Activated CD4-positive, alpha-beta T cell treated with anti-CD3 and anti-CD28 coated beads, Interleukin-10, Interleukin-2, amounts not matched to agents 100 ng/mL and 50 ng/mL, durations not matched to agents 16 hours and 8 hours (primary cell): ENCODE data around the gene KCNK3.
"Not testable (repeated sequence)": the region's sequence is repeated elsewhere in the genome, so short reads cannot be mapped to it uniquely, and the experiment has no call there.

Source experiments
- DNase-seq: peaks from one replicate; pipeline ENCODE4 v3.0.0-alpha.2; 2020

KCNK3 gene

GRCh38 chr2:26692279-26692896 is at the start of gene KCNK3:
KCNK3 (plus strand) TSS chr2:26692722; CDS start chr2:26692876, 154 bp downstream.
- DNase-seq = no peak

- no peak for DNase-seq
These were observed 48.2 kb upstream of the KCNK3 start for GRCh38 chr2:26644188-26644835.

DNA sequence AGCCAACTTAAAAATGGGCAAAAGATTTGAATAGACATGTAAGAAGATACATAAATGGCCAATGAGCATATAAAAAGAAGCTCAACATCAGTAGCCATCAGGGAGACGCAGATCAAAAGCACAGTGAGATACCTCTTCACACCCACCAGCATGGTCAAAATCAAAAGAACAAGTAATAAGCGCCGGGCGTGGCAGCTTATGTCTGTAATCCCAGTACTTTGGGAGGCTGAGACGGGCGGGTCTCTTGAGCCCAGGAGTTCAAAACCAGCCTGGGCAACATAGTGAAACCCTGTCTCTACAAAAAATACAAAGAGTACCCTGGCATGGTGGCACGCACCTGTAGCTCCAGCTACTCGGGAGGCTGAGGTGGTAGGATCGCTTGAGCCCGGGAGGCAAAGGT is 46.8 kb upstream of the KCNK3 start:
- no peak for DNase-seq

DNA sequence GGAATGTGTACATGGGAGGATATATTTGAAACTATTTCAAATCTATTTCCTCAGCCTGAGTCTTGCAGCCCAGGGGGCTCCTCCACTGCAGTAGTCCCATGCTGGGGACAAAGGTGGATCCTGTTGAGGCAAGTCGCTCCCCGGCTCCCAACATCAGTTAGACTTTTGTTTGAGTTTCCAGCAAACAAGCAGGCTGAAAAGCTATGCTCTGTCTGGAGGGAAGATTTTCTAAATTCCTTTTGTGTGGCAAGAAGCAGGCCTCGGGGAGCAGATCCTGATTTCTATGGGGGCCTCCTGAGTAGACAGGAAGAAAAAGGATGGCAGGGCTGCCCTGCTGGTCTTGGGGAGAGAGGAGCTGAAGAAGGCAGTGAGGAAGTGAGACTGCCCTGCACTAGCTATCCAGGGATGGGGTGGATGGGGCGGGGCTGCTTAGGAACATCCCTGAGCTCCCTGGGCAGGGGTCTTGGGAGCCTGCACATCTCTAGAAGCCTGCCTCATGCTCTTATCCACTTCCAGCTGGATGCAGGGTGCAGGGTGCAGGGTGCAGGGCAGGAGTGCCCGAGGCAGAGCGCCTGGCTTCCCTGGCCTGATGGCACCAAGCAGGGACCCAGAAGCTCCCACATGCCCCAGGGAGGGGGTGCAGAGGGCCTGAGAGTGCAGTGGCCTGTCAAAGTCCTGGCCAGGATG is 45.4 kb upstream of the KCNK3 start:
- DNase-seq = no peak

GRCh38 chr2:26647981-26648380 is 44.5 kb upstream of the KCNK3 start:
- DNase-seq = no peak

DNA sequence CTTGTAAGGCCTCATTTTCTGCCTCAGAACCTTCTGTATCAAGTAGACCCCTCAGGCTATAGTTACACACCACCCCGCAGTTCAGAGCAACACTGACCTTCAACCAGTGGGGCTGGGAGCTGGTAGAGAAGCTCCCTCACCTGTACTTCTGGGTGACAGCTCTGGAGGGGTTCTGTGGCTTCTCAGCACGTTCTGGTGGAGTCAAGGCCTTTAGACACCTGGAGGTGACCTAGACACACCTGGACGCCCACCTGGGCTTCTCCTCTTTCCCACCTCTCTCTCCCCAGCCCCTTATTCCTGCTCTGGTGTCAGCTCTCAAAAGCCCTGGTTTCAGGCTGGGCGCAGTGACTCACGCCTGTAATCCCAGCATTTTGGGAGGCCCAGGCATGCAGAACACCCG is 44.0 kb upstream of the KCNK3 start:
- no peak for DNase-seq

DNA sequence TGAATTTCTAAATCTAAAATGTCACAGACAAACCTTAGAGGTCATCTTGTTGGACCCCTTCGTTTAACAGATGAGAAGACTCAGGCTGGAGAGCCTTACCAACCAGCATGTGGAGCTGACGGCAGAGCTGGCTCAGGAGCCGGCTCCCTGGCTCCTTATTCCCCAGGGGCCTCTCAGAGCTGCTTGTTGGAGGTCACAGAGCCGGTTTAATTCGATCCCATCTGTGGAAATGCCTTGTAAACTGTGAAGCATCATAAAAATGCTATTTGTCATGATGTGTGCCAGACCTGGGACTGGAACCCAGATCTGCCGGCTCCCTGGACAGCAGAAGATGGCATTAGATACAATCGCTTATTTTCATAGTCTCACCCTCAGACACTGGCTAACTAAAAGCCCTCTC is 43.2 kb upstream of the KCNK3 start:
- DNase-seq = no peak

- DNase-seq = no peak
These were observed 42.4 kb upstream of the KCNK3 start for GRCh38 chr2:26649992-26650712.

GRCh38 chr2:26650713-26651469 is 41.6 kb upstream of the KCNK3 start:
- no peak for DNase-seq

- DNase-seq = no peak
These were observed 41.1 kb upstream of the KCNK3 start for GRCh38 chr2:26651470-26651771.

- no peak for DNase-seq
These were observed 40.7 kb upstream of the KCNK3 start for GRCh38 chr2:26651799-26652198.

GRCh38 chr2:26652361-26653041 is 40.0 kb upstream of the KCNK3 start:
- no peak for DNase-seq

DNA sequence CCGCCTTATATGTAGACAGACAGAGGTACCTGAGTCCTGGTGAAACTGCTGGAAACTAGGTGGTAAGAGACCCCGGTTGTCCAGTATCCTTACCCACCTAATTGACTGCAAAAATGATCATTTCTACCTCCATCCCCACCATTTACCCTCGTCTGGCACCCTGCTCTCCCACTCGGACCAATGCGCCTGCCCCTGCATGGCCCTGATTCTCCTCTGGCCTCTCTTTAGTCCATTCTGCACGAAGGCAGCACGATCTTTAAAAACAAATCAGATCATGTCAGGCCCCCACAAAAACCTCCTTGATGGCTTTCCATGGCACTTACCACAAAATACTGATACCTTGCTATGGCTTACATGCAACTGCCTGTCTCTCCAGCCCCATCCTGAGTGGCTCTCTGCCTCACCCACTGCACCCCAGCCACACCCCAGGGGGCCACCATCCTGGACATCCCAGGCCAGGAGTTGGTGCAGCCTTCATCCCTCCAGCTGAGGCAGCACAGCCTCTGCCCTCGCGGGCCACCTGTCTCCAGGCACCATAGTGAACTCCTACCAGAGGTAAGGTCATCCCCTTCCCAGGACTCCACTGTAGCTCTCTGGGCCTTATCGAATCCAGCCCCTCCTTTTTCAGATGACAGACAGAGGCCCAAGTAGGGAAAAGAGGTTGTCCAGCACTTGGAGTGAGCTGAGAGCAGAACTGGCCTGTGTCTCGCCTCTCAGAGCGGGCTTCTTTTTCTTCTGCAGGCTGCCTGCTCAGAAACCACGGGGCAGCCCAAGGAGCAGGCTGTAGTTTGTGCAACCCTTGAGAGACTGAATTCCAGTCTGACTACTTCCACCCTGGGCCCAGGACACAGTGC is 39.1 kb upstream of the KCNK3 start:
- no peak for DNase-seq

GRCh38 chr2:26654061-26654340 is 38.5 kb upstream of the KCNK3 start:
- DNase-seq = no peak

GRCh38 chr2:26655120-26655519 is 37.4 kb upstream of the KCNK3 start:
- not testable (repeated sequence) for DNase-seq

DNA sequence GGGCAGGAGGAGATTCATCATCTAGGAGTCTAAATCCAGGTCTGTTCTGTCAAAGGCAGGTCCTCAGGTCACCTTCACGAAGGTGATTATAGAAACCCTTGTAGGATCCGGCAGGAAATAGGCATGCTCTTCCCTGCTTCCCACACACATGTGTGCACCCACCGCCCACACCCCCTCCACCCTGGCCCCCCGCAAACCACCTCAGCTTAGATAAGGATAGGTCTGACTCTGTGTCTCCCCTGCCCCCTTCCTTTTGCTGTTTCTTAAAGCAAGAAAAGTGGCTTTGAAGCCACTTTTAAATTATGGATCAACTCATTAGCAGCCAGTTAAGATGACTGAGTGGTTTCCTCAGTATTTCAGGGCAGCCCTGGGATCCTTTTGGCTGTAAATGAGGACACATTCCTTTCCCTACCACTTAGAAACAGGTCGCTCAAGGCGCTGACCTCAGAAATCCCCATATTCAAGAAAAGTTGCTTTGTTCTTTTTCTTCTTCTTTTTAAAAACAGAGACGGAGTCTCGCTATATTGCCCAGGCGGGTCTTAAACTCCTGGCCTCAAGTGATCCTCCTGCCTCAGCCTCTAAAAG is 36.8 kb upstream of the KCNK3 start:
- DNase-seq = no peak

- DNase-seq = no peak
These were observed 35.3 kb upstream of the KCNK3 start for GRCh38 chr2:26657265-26657664.

- no peak for DNase-seq
These were observed 33.7 kb upstream of the KCNK3 start for GRCh38 chr2:26658691-26659346.

GRCh38 chr2:26660363-26660962 is 32.1 kb upstream of the KCNK3 start:
- no peak for DNase-seq

DNA sequence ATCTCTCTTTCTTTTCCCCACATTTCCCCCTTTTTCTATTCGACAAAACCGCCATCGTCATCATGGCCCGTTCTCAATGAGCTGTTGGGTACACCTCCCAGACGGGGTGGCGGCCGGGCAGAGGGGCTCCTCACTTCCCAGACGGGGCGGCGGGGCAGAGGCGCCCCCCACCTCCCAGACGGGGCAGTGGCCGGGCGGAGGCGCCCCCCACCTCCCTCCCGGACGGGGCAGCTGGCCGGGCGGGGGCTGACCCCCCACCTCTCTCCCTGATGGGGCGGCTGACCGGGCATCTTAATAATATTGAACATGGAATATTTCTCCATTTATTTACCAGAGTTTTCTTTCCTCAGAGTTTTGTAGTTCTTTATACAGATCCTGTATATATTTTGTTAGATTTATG is 27.2 kb upstream of the KCNK3 start:
- DNase-seq = not testable (repeated sequence)
